Stomach (tissue), 9 donors: ENCODE measurements around the gene CORO2B. TPM values are rescaled to one million over a fixed set of nuclear protein-coding genes. Genes with fewer than 3 reads are reported as not detected.
A peak's percentile ranks its signal among the peaks of the same experiment; 100 is the strongest.

ENCODE experiments used
- DNase-seq, 2 donors: peaks; one replicate each; pipeline versions ENCODE4 v3.0.0 to v3.0.0-alpha.2; 2013 to 2019
- H3K27ac ChIP-seq, 5 donors: fragments of 200-600 bp in 4 of 5; sonication (generic) in 4 of 5; one replicate each; pipeline ENCODE4 v1.5.1; 2013 to 2019; ENCODE audit warnings: mild to moderate bottlenecking in 1 of 5, moderate library complexity in 1 of 5
- H3K27me3 ChIP-seq, 3 donors: fragments of 200-600 bp; sonication (generic); one replicate each; pipeline ENCODE4 v1.5.1; 2017 to 2019; ENCODE audit warnings: mixed run types in 1 of 3
- H3K36me3 ChIP-seq, 4 donors: fragments of 200-600 bp; sonication (generic); 1 replicate in 3 of 4; 2 replicates in 1 of 4; pipeline ENCODE4 v1.5.1; 2016 to 2019
- H3K4me1 ChIP-seq, 4 donors: fragments of 200-600 bp; sonication (generic); one replicate each; pipeline ENCODE4 v1.5.1; 2016 to 2019
- H3K4me3 ChIP-seq, 4 donors: fragments of 200-600 bp; sonication (generic) in 3 of 4; one replicate each; pipeline ENCODE4 v1.5.1; 2016 to 2019; ENCODE audit warnings: mild to moderate bottlenecking in 1 of 4
- H3K9me3 ChIP-seq, 4 donors: fragments of 200-600 bp; sonication (generic); one replicate each; pipeline ENCODE4 v1.5.1; 2016 to 2019
- CTCF ChIP-seq, 7 experiments: fragments of 450-650 bp in 4 of 7; fragments of 200-600 bp in 3 of 7; sonication (generic) in 3 of 7; IDR thresholded peaks; one replicate each; pipeline ENCODE4 v1.5.1; 2016 to 2019; ENCODE audit warnings: antibody characterized with exemption in 7 of 7, control low read depth in 2 of 7, mild to moderate bottlenecking in 1 of 7
- EP300 ChIP-seq: sonication (generic); formaldehyde crosslinking; IDR thresholded peaks from one replicate; pipeline ENCODE4 v1.6.1; 2017; ENCODE audit warnings: antibody characterized with exemption
- POLR2A ChIP-seq, 4 donors: fragments of 450-650 bp; IDR thresholded peaks; one replicate each; pipeline ENCODE4 v1.6.1; 2016; ENCODE audit warnings: antibody characterized with exemption in 4 of 4, control low read depth in 2 of 4, mild to moderate bottlenecking in 1 of 4, moderate library complexity in 1 of 4
- POLR2AphosphoS5 ChIP-seq, 3 donors: sonication (generic); formaldehyde crosslinking; IDR thresholded peaks; one replicate each; pipeline ENCODE4 v1.6.1; 2016; ENCODE audit warnings: antibody characterized with exemption in 3 of 3
- WGBS, 5 donors: extraction: QIAGEN DNeasy Blood & Tissue Kit in 3 of 5; methylation state at CpG; one replicate each; pipeline versions ENCODE4 v1.1.5 to v1.1.7; 2013 to 2018; 5-methylcytosine and 5-hydroxymethylcytosine counted together
- intact Hi-C: fragments of 100-400 bp; cut with DNase I; formaldehyde crosslinking; loops from one replicate; pipeline ENCODE4 v1.15.1; 2023; ENCODE audit warnings: low total_unique reads
- polyA plus RNA-seq, 3 donors: library from polyadenylated mRNA; stranded (reverse); fragments of 200-250 nt; gene quantifications; one replicate each; pipeline ENCODE4 v1.2.3, GENCODE V29; 2013
- total RNA-seq, 5 donors: library from RNA; depleted of rRNA; stranded (reverse); fragments of >200 nt; gene quantifications; one replicate each; pipeline versions ENCODE4 v1.1.0 to v1.2.3, GENCODE V29; 2014 to 2016
- donor health status: healthy with polysubstance abuse.
- donor health status: Bipolar disorder and iron deficiency.
- donor health status: healthy.

Gene CORO2B
- total and polyA plus RNA-seq, 8 donors = 0.89 to 3.7 (median 2.3) TPM; not detected in 1

GRCh38 chr15:68552773-68553172 lies 26.0 kb upstream of the CORO2B start:
- no peaks in the 10 kb centered on the region for H3K9me3 ChIP-seq
- TF ChIP-seq POLR2AphosphoS5 (IDR thresholded peaks at IDR 0.05) (no peak), POLR2A (IDR thresholded peaks at IDR 0.05) (no peak), CTCF (IDR thresholded peaks at IDR 0.05) (no peak), EP300 (no peak)
- no peak for DNase-seq
- no peak overlapping the region for H3K27ac ChIP-seq
- no peaks in the 10 kb centered on the region for H3K36me3 ChIP-seq
- peaks cover 0 to 48% (median 4%) of the 10 kb centered on the region in 3 donors for H3K27me3 ChIP-seq
- intact Hi-C loops = loop anchor here (5.0 kb wide), 1 partner anchor 120 kb away; no protein-coding TSS in a partner anchor
- peaks cover 0 to 6% (median 0%) of the 10 kb centered on the region in 4 donors for H3K4me1 ChIP-seq
- H3K4me3 ChIP-seq = no peak overlapping the region
- WGBS, 5 donors = 42 to 61% (median 56%) methylated on average over 6 of the region's 6 CpGs

GRCh38 chr15:68553314-68553993 lies 25.3 kb upstream of the CORO2B start:
- no peak overlapping the region for H3K27ac ChIP-seq
- no peaks in the 10 kb centered on the region for H3K9me3 ChIP-seq
- DNase-seq = no peak
- WGBS, 5 donors = 60 to 78% (median 63%) methylated on average over 8 of the region's 8 CpGs
- TF ChIP-seq POLR2AphosphoS5 (IDR thresholded peaks at IDR 0.05) = no peak
- TF ChIP-seq EP300 = no peak
- no peak for TF ChIP-seq POLR2A (IDR thresholded peaks at IDR 0.05)
- TF ChIP-seq CTCF (IDR thresholded peaks at IDR 0.05) = no peak
- peaks cover 0 to 6% (median 0%) of the 10 kb centered on the region in 4 donors for H3K4me1 ChIP-seq
- H3K27me3 ChIP-seq = peaks cover 0 to 55% (median 9%) of the 10 kb centered on the region in 3 donors
- no peak overlapping the region for H3K4me3 ChIP-seq
- intact Hi-C loops = loop anchor here (5.0 kb wide), 1 partner anchor 119 kb away; no protein-coding TSS in a partner anchor
- H3K36me3 ChIP-seq = no peaks in the 10 kb centered on the region

- no peak overlapping the region for H3K4me3 ChIP-seq
- no peak overlapping the region for H3K27ac ChIP-seq
- H3K9me3 ChIP-seq = no peaks in the 10 kb centered on the region
- H3K27me3 ChIP-seq = peaks cover 0 to 62% (median 16%) of the 10 kb centered on the region in 3 donors
- peaks cover 4 to 13% (median 5%) of the 10 kb centered on the region in 4 donors for H3K4me1 ChIP-seq
- WGBS, 5 donors = 37 to 53% (median 42%) methylated on average over 7 to 10 of the region's 10 CpGs
- intact Hi-C loops = loop anchor here (5.0 kb wide), 1 partner anchor 118 kb away; no protein-coding TSS in a partner anchor
- peak in 5 of 7 experiments; percentile 44 to 78 (median 51) for TF ChIP-seq CTCF (IDR thresholded peaks at IDR 0.05)
- TF ChIP-seq POLR2A (IDR thresholded peaks at IDR 0.05) = no peak
- no peaks in the 10 kb centered on the region for H3K36me3 ChIP-seq
- DNase-seq = peak; percentile 67 to 87
These were observed 24.6 kb upstream of the CORO2B start for GRCh38 chr15:68553994-68554720.

GRCh38 chr15:68554721-68555678 lies 23.8 kb upstream of the CORO2B start:
- no peak overlapping the region for H3K27ac ChIP-seq
- TF ChIP-seq EP300 (no peak), CTCF (IDR thresholded peaks at IDR 0.05) (no peak), POLR2AphosphoS5 (IDR thresholded peaks at IDR 0.05) (no peak), POLR2A (IDR thresholded peaks at IDR 0.05) (no peak)
- 67 to 71% (median 70%) methylated on average over 10 of the region's 10 CpGs for WGBS, 5 donors
- no peaks in the 10 kb centered on the region for H3K9me3 ChIP-seq
- H3K4me1 ChIP-seq = peaks cover 11 to 21% (median 13%) of the 10 kb centered on the region in 4 donors
- H3K36me3 ChIP-seq = no peaks in the 10 kb centered on the region
- peaks cover 0 to 67% (median 20%) of the 10 kb centered on the region in 3 donors for H3K27me3 ChIP-seq
- DNase-seq = no peak
- intact Hi-C loops = loop anchor here (5.0 kb wide), 2 partner anchors 117 to 322 kb away; no protein-coding TSS in a partner anchor
- H3K4me3 ChIP-seq = no peak overlapping the region
